A549 (cell line): ENCODE results near the gene PNMA6F. TPM values are rescaled to one million over a fixed set of nuclear protein-coding genes. Genes with fewer than 3 reads are reported as not detected.

Experiments used
- ATAC-seq, 2 experiments: fragments of 200-7000 bp in 1 of 2; fragments of >200 bp in 1 of 2; cut with Nextera tagmentation in 1 of 2; cut with Tn5 transposase in 1 of 2; 3 replicates each; pipeline versions ENCODE4 v1.8.0 to v1.9.1; 2018 to 2020; ENCODE audit warnings: mild to moderate bottlenecking in 1 of 2, moderate library complexity in 1 of 2
- CTCF ChIA-PET: fragments of 300-600 bp; sonication (Branson Sonifier 250); formaldehyde crosslinking; extraction: SDS; loops from one replicate; lab custom pipeline; 2021; ENCODE audit warnings: antibody characterized with exemption, inconsistent platforms; lab: Yijun Ruan, JAX
- POLR2A ChIA-PET: fragments of 350-600 bp; formaldehyde crosslinking; extraction: SDS; loops from one replicate; lab custom pipeline; 2021; ENCODE audit warnings: antibody characterized with exemption, inconsistent platforms; lab: Yijun Ruan, JAX
- DNase-seq, 2 experiments: peaks; one replicate each; pipeline versions ENCODE4 v3.0.0 to v3.0.0-alpha.2; 2011 to 2016; ENCODE audit warnings: low read depth in 1 of 2, low spot score in 1 of 2
- FAIRE-seq: peaks from 2 replicates; lab custom pipeline; 2011; peaks lifted over from hg19 to GRCh38; lab: Jason Lieb, UNC
- H3K27ac ChIP-seq, 2 experiments: fragments of >200 bp; sonication (Bioruptor Twin); formaldehyde crosslinking; 3 replicates each; pipeline ENCODE4 v1.5.1; 2016 to 2017
- H3K4me1 ChIP-seq: fragments of >200 bp; sonication (Bioruptor Twin); formaldehyde crosslinking; 3 replicates; pipeline ENCODE4 v1.6.1; 2016
- H3K4me2 ChIP-seq: fragments of >200 bp; sonication (Bioruptor Twin); formaldehyde crosslinking; 3 replicates; pipeline ENCODE4 v1.6.1; 2016
- H3K4me3 ChIP-seq: fragments of >200 bp; sonication (Bioruptor Twin); formaldehyde crosslinking; 3 replicates; pipeline ENCODE4 v1.5.1; 2016
- H3K9me3 ChIP-seq: fragments of >200 bp; sonication (Bioruptor Twin); formaldehyde crosslinking; 3 replicates; pipeline ENCODE4 v1.6.1; 2016
- ATOH8 ChIP-seq: fragments of 250-450 bp; sonication (Bioruptor Pico); IDR thresholded peaks from 2 replicates; pipeline ENCODE4 v1.5.0; 2020; ENCODE audit warnings: low read depth, mild to moderate bottlenecking, moderate library complexity
- BCL3 ChIP-seq: fragments of >200 bp; sonication (Bioruptor Twin); formaldehyde crosslinking; IDR thresholded peaks from 3 replicates; pipeline ENCODE4 v1.6.1; 2016
- CBX2 ChIP-seq: fragments of 200-600 bp; sonication (generic); IDR thresholded peaks from 2 replicates; pipeline ENCODE4 v1.6.1; 2016; ENCODE audit warnings: low read depth, mild to moderate bottlenecking, borderline replicate concordance
- CHD2 ChIP-seq: fragments of 150-350 bp; IDR thresholded peaks from 2 replicates; pipeline ENCODE4 v1.6.1; 2014; ENCODE audit warnings: low read length; ENCODE audit not compliant: partially characterized antibody
- CHD4 ChIP-seq: fragments of 200-600 bp; sonication (generic); IDR thresholded peaks from 2 replicates; pipeline ENCODE4 v1.6.1; 2016; ENCODE audit warnings: antibody characterized with exemption, mild to moderate bottlenecking, borderline replicate concordance
- E2F6 ChIP-seq: IDR thresholded peaks from 2 replicates; pipeline ENCODE4 v1.6.1; 2012; ENCODE audit warnings: low read depth, borderline replicate concordance
- EHMT2 ChIP-seq: fragments of 200-600 bp; sonication (generic); IDR thresholded peaks from 2 replicates; pipeline ENCODE4 v1.6.1; 2016; ENCODE audit warnings: antibody characterized with exemption, low read depth, mild to moderate bottlenecking, moderate library complexity
- ESRRA ChIP-seq: fragments of 150-350 bp; IDR thresholded peaks from 2 replicates; pipeline ENCODE4 v1.6.1; 2014; ENCODE audit warnings: mild to moderate bottlenecking, low read length, borderline replicate concordance
- FOSB ChIP-seq: fragments of 250-450 bp; sonication (Bioruptor Pico); IDR thresholded peaks from 2 replicates; pipeline ENCODE4 v1.5.0; 2020; ENCODE audit warnings: mild to moderate bottlenecking, moderate library complexity
- GATA3 ChIP-seq: IDR thresholded peaks from 2 replicates; pipeline ENCODE4 v1.6.1; 2012; ENCODE audit warnings: borderline replicate concordance
- HES2 ChIP-seq: fragments of >200 bp; sonication (Bioruptor Twin); formaldehyde crosslinking; IDR thresholded peaks from 2 replicates; pipeline ENCODE4 v1.6.1; 2016
- JUNB ChIP-seq: fragments of >200 bp; sonication (Bioruptor Twin); formaldehyde crosslinking; IDR thresholded peaks from 2 replicates; pipeline ENCODE4 v1.6.1; 2016
- MAX ChIP-seq: IDR thresholded peaks from 2 replicates; pipeline ENCODE4 v1.6.1; 2012
- NFE2L2 ChIP-seq: fragments of 150-350 bp; conservative IDR thresholded peaks from 2 replicates; pipeline ENCODE4 v1.6.1; 2014; ENCODE audit warnings: low read length
- PBX3 ChIP-seq: IDR thresholded peaks from 2 replicates; pipeline ENCODE4 v1.6.1; 2012
- POLR2A ChIP-seq: IDR thresholded peaks from 2 replicates; pipeline ENCODE4 v1.6.1; 2012; ENCODE audit warnings: mild to moderate bottlenecking, low read length
- RFX5 ChIP-seq: fragments of 450-650 bp; IDR thresholded peaks from 2 replicates; pipeline ENCODE4 v1.7.1; 2014; ENCODE audit warnings: antibody characterized with exemption, mild to moderate bottlenecking, moderate library complexity
- TFCP2L1 ChIP-seq: fragments of 250-450 bp; sonication (Bioruptor Pico); IDR thresholded peaks from 2 replicates; pipeline ENCODE4 v1.5.0; 2021; ENCODE audit warnings: mild to moderate bottlenecking
- TP53 ChIP-seq: fragments of 250-450 bp; sonication (Bioruptor Pico); IDR thresholded peaks from 2 replicates; pipeline ENCODE4 v1.5.0; 2021; ENCODE audit warnings: mild to moderate bottlenecking, moderate library complexity
- USF2 ChIP-seq: fragments of 450-650 bp; IDR thresholded peaks from 2 replicates; pipeline ENCODE4 v1.6.1; 2014; ENCODE audit warnings: antibody characterized with exemption
- ZFP36 ChIP-seq: fragments of 450-650 bp; IDR thresholded peaks from 2 replicates; pipeline ENCODE4 v1.6.1; 2014; ENCODE audit warnings: borderline replicate concordance; ENCODE audit not compliant: partially characterized antibody
- WGBS: methylation state at CpG from one replicate; pipeline ENCODE4 v1.1.6; 2017; ENCODE audit errors: missing lambda C conversion rate; 5-methylcytosine and 5-hydroxymethylcytosine counted together
- polyA plus RNA-seq, 4 experiments: library from polyadenylated mRNA; depleted of rRNA in 3 of 4; stranded (reverse); fragments of >200 nt; fragmentation: RNase III in 1 of 4; extraction: RNeasy Plus Mini Kit Qiagen cat#74134 plus additional on column Dnase treatment in 1 of 4; gene quantifications; 2 replicates in 3 of 4; 3 replicates in 1 of 4; pipeline ENCODE4 v1.2.3, GENCODE V29; 2011 to 2017

Gene PNMA6F
- polyA plus RNA-seq, 2 of the 4 experiments (the other 2 are of a cell fraction) = not detected

GRCh38 chrX:153370293-153371055 lies 48.9 kb upstream of the PNMA6F start:
- Histone ChIP-seq H3K9me3 (no peaks in the 10 kb centered on the region), H3K27ac (no peak overlapping the region), H3K4me3 (no peak overlapping the region), H3K4me2 (no peak overlapping the region), H3K4me1 (no peaks in the 10 kb centered on the region)
- DNase-seq (no peak), ATAC-seq (no peak), FAIRE-seq (peak; percentile 84)
- TF ChIP-seq ZFP36 = no peak
- TF ChIP-seq TP53 (CRISPR knock-in tag) = no peak
- no peak for TF ChIP-seq CBX2
- TF ChIP-seq ATOH8 (CRISPR knock-in tag) = no peak
- TF ChIP-seq ESRRA = no peak
- no peak for TF ChIP-seq TFCP2L1
- TF ChIP-seq PBX3 = no peak
- TF ChIP-seq HES2 = no peak
- no peak for TF ChIP-seq USF2
- no peak for TF ChIP-seq RFX5
- CTCF ChIA-PET = interaction anchor here (2.1 kb wide), 1 partner anchor 10 kb away, joined by 9 read pairs; no protein-coding TSS in a partner anchor
- 39% methylated on average over 8 of the region's 8 CpGs for WGBS
- POLR2A ChIA-PET = no interaction called here

GRCh38 chrX:153366878-153367538 lies 45.4 kb upstream of the PNMA6F start:
- ChIA-PET CTCF (no interaction called here), POLR2A (no interaction called here)
- Histone ChIP-seq H3K27ac (no peak overlapping the region), H3K4me1 (no peaks in the 10 kb centered on the region), H3K9me3 (no peaks in the 10 kb centered on the region), H3K4me2 (no peak overlapping the region), H3K4me3 (no peak overlapping the region)
- FAIRE-seq = no peak
- WGBS = 35% methylated on average over 5 of the region's 5 CpGs
- ATAC-seq = no peak
- DNase-seq = no peak
- TF ChIP-seq RFX5 (no peak), CHD4 (no peak), FOSB (CRISPR knock-in tag) (no peak), POLR2A (no peak), MAX (no peak), EHMT2 (no peak), ZFP36 (no peak), BCL3 (no peak), TFCP2L1 (no peak), E2F6 (no peak), CHD2 (no peak), JUNB (no peak), NFE2L2 (no peak), USF2 (no peak), GATA3 (no peak)
